CD1c-positive myeloid dendritic cell (primary cell): ENCODE measurements around the gene CDC42BPG.
A peak's percentile ranks its signal among the peaks of the same experiment; 100 is the strongest.

Experiments
- DNase-seq: peaks from one replicate; pipeline ENCODE4 v3.0.0-alpha.2; 2016; ENCODE audit errors: extremely low spot score

CDC42BPG gene

DNA sequence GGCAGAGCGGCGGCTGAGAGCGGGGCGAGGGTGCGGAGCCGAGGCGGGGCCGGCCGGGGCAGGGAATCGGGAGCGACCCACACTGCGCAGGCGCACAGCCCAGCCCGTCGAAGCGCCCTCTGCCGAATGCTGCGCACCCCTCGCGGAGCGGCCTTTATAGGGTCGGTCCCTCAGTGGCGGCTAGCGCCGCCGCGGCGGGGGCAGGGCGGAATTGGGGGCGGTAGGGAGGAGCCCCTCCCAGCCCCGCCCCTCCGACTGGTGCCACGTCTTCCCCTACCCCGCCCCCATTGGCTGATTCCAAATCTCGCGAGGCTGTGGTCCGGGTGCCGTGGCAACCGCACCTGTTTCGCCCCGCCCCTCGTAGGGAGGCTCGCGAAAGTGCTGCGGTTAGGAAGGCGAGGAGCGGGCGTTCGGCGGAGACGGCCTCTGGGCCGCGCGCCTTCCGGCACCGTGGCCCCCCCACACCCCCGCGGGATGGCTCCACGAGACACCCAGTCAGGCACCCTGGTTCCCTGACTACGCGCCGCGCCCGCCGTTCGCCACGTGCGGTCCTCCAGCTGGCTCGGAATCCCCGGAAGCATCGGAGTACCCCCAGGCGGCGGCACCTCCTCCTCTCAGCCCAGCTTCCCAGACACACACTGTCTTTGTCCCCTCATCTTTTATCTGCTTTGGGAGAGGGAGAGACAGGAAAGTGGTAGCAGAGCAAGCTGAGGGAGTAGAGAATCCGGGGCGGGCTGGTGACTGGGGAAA lies 34.2 kb upstream of the CDC42BPG start, which contains the start of gene EHD1:
Gene EHD1, minus strand, starts transcription at position 128 of the 750 bp plus-strand sequence. CDS start 157 bp downstream, outside the sequence.
- DNase-seq: peak; percentile 100

DNA sequence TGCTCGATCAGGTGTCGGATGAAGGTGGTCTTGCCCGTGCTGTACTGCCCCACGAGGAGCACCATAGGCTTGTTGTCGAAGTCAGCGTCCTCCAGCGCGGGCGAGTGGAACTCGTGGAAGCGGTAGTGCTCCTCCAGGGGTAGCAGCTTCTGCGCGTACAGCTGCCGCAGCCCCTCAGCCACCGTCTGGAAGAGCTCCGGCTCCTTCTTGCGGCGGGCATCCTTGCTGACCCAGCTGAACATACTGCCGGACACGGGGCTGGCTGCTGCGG lies 33.7 kb upstream of the CDC42BPG start:
- DNase-seq: no peak

DNA sequence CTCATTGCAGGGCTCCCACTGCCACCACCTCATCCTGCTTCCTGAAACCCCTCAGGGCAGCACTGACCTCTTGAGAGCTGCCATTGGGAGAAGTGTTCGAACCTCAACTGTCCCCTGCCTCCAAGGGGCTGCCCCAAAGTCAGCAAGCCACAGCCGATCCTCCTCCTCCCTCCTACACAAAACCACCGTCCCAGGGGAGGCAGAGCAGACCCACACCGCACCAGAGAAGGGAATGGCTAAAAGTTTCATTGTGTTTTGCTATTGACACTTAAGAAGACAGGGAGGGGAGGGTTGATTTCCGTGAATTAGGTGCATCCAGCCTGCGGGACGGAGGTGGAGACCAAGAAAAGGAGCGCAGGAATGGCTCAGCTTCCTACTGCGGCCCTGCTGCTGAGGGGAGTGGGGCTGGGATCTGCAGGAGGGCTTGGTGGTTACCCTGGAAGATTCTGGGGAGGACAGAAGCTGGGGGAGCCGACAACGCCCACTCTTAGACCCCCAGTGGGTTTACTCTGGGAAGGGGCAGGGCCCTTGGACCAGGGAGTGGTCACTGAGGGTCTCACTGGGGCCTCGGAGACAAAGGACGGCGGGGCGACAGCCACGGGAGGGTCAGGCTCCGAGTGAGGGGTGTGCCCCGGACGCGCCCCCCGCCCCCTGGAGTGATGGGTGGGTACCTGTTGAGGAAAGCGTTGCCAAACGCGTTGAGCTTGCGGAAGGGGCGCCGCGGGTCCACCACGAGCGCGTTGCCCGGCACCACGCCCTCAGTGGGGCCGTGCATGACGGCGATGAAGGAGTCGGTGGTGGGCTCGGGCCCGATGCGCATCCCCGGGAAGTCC lies 33.2 kb upstream of the CDC42BPG start:
- peak; percentile 44 for DNase-seq

DNA sequence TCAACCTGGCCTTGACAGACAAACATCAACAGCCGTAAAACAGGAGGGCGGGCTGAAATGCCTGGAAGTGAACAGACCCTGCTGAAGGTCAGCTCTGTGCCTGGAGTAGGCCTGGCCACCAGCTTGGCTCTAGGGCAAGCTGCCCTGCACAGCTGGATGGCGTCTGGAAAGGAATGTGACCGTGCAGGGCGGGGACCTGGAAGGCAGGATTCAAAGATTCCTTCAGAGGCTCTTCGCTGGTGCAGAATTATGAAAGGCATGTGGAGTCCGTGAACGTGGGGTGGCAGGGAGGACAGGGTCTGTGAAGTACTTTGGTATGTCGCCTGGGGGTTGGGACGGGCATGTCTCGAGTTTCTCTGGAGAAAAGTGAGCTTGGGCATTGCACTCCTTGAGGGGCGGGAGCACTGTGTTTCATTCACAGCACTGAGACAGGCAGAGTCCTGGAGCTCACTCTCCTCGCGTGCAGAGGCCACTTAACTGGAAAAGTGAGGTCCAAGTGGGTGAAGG lies 32.4 kb upstream of the CDC42BPG start:
- DNase-seq: no peak

DNA sequence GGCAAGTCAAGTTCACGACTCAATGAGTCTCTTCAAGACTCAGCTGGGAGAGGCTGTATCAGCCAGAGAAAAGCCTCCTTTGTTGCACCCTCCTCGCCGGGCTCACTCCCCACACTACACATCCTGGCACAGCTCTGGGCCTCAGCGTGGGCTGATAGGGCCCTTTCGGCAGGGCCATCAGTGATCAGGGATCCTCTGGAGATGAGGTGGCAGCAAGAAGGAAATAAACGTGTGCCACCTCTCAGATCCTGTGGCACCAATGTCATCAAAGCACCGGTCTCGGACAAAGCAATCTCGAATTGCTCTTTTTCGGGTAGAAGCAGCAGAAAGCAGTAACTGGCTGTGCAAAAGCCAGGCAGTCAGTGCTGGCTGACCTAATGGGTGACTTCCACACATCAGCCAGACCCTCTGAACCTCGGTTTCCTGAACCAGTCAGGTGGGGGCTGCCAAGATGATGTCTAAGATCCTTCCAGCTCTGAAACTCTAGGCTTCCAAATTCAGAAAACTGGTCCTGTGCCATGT lies 31.8 kb upstream of the CDC42BPG start:
- DNase-seq: no peak

DNA sequence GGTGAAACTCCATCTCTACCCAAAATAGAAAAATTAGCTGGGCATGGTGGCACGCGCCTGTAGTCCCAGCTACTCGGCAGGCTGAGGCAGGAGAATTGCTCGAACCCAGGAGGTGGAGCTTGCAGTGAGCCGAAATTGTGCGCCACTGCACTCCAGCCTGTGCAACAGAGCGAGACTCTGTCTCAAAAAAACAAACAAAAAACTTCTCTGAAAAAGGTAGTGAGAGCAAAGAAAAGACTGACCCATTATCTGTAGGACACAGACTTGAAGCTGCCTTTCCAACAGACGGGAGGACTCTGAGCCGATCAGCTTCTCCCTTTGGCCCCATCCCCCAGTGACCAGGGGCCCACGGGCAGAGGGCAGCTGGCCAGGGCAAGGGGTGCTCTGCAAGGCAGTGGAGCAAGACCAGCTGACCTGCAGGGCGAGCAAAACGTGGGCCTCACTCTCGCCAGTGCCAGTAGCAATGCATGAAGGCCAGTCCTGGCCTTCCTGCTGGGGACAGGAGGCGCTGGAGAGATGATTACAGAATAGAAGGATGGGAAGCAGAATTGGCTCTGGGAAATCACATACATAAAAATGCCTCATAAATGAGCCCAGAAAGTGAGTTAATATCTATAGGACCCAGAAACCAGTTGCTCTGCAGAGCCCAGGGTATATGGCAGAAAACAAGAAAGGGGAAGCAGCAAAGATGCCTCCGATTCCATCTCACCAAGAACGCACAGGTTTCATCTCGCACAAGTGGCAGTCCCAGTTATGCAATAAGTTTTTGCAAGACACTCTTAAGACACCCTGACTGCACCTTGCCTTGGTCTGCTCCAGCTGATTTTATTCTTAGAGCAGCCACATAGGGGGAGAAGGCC lies 31.1 kb upstream of the CDC42BPG start:
- peak; percentile 47 for DNase-seq

DNA sequence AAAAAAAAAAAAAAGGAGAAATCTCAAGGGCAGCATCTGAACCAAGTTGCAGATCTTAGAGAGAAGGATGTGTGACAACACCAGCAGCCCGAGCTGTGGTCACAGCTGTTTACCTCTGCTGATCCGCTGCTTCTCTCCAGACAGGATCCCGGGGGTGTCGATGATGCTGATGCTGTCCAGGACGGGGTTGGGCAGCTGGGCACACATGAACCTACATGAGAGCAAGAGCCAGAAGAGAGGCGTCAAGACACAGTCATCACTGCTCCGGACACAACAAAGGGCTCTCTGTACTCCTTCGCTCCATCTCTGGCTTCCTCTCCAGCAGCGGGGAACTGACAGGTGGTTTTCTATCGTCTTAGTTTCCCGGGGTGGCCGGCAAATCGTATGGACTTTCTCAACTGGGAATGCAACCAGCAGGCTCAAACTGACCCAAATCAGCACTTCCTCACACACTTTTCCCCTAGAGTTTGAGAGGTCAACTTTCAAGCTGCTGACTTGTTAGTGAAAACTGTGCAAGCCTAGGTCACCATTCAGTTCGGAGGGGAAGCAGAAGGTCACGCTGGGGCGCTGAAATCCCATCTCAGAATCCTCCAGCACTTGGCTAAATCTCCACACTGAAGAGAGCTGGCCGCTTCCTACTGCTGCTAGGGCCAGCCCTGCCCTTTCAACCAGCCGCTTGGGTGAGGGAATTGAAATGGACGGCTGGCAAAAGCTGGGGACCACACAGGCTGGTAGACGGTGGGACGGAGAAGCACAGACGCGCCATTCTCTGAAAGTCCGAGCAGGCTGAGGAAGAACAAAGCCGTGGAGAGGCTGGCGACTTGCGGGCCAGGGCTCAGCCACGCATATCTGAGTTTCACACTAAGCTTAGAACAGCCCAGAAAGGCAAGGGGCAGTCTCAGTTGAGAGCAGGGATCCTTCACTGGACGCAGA lies 30.1 kb upstream of the CDC42BPG start:
- no peak for DNase-seq

DNA sequence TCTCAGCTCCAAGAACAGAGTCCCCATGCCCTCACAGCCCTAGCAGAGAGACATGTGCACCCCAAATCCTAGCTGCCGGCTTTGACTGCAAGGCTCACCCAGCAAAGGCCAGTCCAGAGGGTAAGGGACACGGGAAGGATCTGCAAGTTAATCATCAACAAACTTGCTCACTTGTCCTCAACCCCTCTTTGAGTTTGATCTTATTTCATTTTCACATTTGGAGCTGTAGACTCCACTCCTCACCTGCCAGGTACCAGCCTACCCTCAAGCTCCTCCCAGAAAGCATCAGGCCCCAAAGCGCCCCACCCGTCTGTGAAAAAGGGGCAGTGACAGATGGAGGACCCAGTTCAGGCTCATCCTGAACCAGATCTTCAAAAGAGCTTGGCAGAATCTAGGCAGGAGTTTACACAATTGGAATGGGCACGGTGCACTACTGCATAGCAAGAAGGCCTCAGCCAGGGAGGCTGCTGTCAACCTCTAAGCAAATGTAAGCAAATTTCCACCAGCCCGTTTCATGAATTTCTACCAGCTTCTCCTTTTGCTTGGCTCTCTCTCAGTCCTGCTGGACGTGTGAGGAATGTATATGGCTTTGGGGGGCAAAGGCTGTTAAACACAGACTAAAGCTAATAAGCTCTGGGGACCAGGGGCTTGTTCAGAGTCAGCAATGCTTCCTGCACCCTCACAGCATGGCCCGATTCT lies 28.5 kb upstream of the CDC42BPG start:
- no peak for DNase-seq

DNA sequence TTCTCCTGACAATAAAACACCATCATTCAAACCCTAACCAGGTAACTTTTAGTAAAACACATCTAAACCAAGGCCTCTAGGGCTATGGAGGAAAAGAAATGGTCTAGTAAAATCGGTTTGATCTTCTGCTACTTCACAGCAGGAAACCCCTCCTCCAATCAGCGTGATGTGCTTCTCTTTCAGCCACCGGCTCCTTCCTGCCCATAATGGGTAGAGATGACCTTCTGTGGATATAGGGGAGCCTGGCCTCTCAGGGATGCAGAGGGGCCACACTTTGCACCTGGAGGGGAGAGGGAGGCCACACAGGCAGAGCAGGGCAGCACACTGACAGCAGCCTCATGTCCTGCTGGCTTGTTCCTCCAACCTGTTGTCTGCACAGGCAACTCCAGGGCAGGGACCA lies 27.0 kb upstream of the CDC42BPG start:
- DNase-seq: no peak

DNA sequence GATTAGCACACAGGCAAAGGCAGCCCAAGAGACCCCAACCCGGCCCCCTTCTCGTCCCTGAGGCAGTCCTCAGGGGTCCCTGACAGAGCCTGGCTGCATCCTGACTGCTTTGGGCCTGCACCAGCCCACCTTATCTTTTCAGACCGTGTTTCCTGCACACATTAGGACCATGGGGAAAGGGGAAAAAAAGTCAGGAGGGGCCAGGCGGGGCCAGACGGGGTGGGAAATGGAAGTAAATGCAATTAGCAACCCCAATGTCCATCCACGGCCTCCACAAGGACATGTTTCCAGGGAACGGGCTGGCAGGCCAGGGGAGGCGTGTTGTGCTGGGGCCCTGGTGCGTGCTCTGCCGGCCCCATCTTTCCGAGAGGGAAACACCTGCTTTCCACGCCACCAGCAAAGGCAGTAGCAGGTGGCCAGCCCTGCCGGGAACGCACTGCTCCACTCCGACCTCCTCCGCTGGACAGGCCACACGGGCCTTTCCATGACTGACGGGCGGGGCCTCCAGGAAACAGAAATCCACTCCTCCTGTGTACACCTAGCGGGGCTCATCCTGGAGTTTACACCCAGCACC lies 26.5 kb upstream of the CDC42BPG start:
- DNase-seq: no peak

DNA sequence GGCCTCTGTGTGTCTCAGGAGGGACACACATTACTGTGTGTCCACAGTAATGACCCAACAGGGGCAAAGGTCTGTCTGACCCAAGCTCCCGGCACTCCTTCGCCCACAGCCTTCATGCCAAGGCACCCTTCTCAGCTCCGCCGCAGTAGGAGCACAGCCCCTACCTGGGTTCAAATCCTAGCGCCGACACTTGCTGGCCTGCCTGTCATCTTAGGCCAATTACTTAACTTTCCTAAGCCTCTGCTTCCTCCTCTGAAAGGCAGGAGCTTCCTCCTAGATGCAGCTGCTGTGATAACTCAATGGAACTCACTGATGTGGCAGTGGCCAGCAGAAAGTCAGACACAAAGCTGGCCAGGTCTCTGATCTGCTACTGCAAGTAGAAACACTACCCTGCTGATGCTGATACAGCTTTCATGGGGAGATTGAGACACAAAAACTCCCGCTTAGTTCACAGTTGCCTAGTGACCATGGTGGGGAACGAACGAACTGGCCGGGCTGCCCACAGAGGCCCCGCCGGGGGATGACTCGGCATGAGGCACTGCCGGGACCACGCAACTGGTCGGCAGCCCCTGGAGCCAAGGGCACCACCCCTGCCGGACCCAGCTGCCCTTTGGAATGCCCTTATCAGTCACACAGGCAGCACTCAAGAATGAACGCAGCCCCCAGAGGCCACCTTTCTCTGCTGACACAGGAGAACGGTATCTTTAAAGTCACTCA lies 25.9 kb upstream of the CDC42BPG start:
- peak; percentile 76 for DNase-seq

DNA sequence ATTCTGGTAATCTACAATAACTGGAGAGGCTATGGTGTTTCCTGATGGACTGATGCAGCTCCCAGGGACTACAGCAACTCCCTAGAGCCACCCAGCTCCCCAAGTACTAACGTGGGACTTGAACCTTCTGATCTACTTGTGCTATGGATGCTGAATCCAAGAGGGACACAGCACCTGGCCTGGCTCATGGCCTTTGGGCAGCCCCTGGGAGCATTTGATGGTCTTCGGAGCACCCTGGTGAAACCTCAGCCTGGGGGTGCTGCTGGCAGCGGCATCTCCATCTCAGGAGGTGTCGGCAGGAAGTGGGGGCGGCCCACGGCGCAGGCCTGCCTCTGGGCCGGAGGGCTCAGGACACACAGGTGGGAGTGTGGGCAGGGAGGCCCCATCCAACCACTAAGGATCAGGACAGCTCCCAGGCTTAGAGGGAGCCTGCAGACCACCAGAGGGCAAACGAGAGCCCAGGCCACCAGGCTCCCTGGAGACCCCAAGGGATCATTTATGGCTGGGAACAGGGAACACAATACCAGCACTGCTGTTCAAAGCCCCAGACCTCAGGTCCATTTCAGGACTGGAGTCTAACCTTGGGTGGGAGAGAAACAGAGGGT lies 25.2 kb upstream of the CDC42BPG start:
- no peak for DNase-seq

DNA sequence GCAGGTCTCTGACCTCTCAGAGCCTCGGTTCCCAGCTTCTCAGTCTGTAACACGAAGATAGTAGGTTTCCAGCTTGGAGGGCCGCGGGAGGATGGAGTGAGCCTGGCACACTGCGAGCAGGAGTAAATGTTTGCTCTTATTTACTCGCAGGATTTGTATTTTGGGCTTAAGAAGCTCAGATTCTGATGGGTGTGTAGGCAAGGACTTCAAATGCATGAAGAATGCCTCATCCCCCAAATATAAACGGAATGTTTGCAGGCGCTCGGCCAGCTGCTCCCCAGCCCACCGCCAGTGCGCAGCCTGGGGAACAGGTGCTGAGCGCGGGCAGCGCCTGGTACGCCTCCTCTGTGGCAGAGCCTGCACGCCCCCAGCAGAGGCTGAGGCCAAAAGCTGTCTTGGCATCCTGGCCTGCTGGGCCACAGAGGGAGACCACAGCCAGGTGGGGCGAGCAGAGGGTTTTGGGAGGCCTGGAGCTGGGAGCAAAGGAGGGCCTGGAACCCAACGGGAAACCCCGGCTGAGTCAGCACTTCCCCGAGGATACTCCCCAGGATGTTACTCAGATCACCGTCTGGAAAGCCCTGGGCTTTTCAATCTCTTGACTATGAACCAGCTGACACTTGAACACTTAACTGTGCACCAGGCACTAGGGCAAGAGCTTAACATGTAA lies 24.6 kb upstream of the CDC42BPG start:
- no peak for DNase-seq

DNA sequence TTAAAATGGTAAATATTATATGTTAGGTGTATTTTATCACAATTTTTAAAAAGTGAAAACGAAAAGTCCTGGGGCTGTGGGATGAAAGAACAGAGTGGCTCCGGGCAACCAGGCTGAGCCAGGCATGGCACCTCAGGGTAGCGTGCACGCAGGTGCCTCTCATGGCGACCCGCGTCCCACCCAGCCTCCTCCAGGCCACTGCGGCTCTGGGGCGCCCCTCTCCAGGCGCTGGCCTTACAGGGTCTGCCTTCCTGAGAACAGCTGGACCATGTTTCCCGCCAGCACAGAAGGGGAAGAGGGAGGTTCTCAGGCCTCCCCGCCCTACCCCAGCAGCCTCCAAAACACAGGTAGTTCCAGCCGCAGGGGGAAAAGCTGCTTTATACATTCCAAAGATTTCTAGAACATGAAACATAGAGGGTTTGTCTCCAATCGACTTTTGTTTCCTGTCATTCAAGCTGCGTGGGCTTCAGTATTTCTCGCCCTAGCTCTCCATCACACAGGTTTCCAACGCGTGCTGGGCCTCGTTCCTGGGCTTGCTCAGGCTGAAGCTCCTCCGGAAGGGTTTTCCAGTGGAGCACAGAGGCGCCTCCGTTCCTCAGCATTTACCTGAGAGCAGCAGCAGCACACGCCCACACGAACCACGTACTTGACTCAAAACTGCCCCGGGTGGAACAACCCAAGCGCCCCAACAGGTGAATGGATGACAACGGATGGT lies 23.5 kb upstream of the CDC42BPG start:
- DNase-seq: no peak

DNA sequence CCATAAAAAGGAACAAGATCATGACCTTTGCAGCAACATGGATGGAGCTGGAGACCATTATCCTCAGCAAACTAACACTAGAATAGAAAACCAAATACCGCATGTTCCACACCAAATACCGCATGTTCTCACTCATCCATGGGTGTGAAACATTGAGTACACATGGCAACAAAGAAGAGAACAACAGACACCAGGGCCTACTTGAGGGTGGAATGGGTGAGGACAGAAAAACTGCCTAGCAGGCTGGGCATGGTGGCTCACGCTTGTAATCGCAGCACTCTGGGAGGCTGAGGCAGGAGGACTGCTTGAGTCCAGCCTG lies 21.7 kb upstream of the CDC42BPG start:
- no peak for DNase-seq

DNA sequence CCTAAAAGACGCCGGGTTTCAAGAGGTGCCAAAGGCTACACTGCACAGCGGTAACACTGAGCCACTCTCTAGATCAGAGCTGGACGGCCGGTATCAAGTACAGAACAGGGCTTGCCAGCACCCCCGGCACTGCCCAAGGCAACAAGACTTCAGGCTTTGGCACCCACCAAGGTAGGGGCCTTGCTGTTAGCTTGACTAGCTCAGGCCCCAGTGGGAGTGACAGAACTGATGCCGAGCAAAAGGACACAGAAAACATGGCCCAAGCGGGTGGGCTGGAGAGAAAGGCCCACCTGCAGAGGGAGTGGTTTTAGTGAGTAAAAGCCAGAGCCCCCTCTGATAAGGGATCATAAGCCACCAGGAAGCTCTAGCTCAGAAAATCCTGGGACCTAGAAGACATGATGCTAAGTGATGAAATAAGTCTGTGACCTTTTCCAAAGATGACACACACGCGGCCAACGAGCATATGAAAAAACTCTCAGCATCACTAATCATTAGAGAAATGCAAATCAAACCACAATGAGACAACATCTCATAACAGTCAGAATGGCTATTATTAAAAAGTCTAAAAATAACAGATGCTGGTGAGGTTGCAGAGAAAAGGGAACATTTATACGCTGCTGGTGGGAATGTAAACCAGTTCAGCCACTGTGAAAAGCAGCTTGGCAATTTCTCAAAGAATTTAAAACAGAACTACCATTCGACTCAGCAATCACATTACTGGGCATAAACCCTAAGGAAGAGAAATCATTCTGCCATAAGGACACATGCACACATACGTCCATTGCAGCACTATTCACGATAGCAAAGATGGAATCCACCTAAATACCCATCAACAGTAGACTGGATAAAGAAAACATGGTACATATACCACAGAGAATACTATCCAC lies 21.1 kb upstream of the CDC42BPG start:
- peak; percentile 74 for DNase-seq
